ENCODE results near the gene MPP4.

The MPP4 gene

GRCh38 chr2:201698588-201699226 lies at the start of gene MPP4:
Gene MPP4 (minus strand): TSS chr2:201698644. CDS start chr2:201693954, 4,690 bp downstream.
- DNase-seq (ENCODE audit: low spot score) = no peak

GRCh38 chr2:201746551-201746950 lies 48.1 kb upstream of the MPP4 start:
- no peak for DNase-seq (ENCODE audit: low spot score)

GRCh38 chr2:201735486-201735885 lies 37.0 kb upstream of the MPP4 start:
- DNase-seq (ENCODE audit: low spot score) = no peak

- no peak for DNase-seq (ENCODE audit: low spot score)
Measured at GRCh38 chr2:201734111-201734510, 35.7 kb upstream of the MPP4 start.

- DNase-seq (ENCODE audit: low spot score) = no peak
Measured at GRCh38 chr2:201733544-201733943, 35.1 kb upstream of the MPP4 start.

- peak; percentile 4 for DNase-seq (ENCODE audit: low spot score)
Measured at GRCh38 chr2:201730651-201731285, 32.3 kb upstream of the MPP4 start.

GRCh38 chr2:201715459-201715858 lies 17.0 kb upstream of the MPP4 start:
- no peak for DNase-seq (ENCODE audit: low spot score)

GRCh38 chr2:201712726-201713125 lies 14.3 kb upstream of the MPP4 start:
- no peak for DNase-seq (ENCODE audit: low spot score)

GRCh38 chr2:201709747-201710146 lies 11.3 kb upstream of the MPP4 start:
- DNase-seq (ENCODE audit: low spot score) = no peak

- no peak for DNase-seq (ENCODE audit: low spot score)
Measured at GRCh38 chr2:201709049-201709448, 10.6 kb upstream of the MPP4 start.

- no peak for DNase-seq (ENCODE audit: low spot score)
Measured at GRCh38 chr2:201707753-201708152, 9.3 kb upstream of the MPP4 start.

- DNase-seq (ENCODE audit: low spot score) = no peak
Measured at GRCh38 chr2:201707142-201707541, 8.7 kb upstream of the MPP4 start.

- no peak for DNase-seq (ENCODE audit: low spot score)
Measured at GRCh38 chr2:201704536-201704935, 6.1 kb upstream of the MPP4 start.

- DNase-seq (ENCODE audit: low spot score) = no peak
Measured at GRCh38 chr2:201701646-201702045, 3.2 kb upstream of the MPP4 start.

- DNase-seq (ENCODE audit: low spot score) = no peak
Measured at GRCh38 chr2:201699416-201699815, 972 bp upstream of the MPP4 start.

- no peak for DNase-seq (ENCODE audit: low spot score)
Measured at GRCh38 chr2:201697899-201698298, 545 bp downstream of the MPP4 start.

- DNase-seq (ENCODE audit: low spot score) = no peak
Measured at GRCh38 chr2:201696151-201696659, 2.2 kb downstream of the MPP4 start.

- no peak for DNase-seq (ENCODE audit: low spot score)
Measured at GRCh38 chr2:201685156-201685555, 13.3 kb downstream of the MPP4 start.

- peak; percentile 31 for DNase-seq (ENCODE audit: low spot score)
Measured at GRCh38 chr2:201680743-201681142, 17.7 kb downstream of the MPP4 start.

GRCh38 chr2:201678401-201678800 lies 20.0 kb downstream of the MPP4 start:
- DNase-seq (ENCODE audit: low spot score) = no peak

- DNase-seq (ENCODE audit: low spot score) = no peak
Measured at GRCh38 chr2:201675454-201675853, 23.0 kb downstream of the MPP4 start.

GRCh38 chr2:201674794-201675193 lies 23.6 kb downstream of the MPP4 start:
- DNase-seq (ENCODE audit: low spot score) = no peak

- DNase-seq (ENCODE audit: low spot score) = no peak
Measured at GRCh38 chr2:201674298-201674697, 24.1 kb downstream of the MPP4 start.

- DNase-seq (ENCODE audit: low spot score) = no peak
Measured at GRCh38 chr2:201673546-201673945, 24.9 kb downstream of the MPP4 start.
